IMR-90 (cell line): Measurements from ENCODE around the gene SARDH. TPM values are rescaled to one million over a fixed set of nuclear protein-coding genes. Genes with fewer than 3 reads are reported as not detected.

ENCODE experiments used
- ATAC-seq: fragments of 200-7000 bp; cut with Tn5 transposase; 2 replicates; pipeline ENCODE4 v1.9.1; 2020; ENCODE audit warnings: low read depth, mild to moderate bottlenecking, moderate library complexity
- BruUV-seq: library from RNA; stranded (reverse); fragments of 400-500 nt; replicated peaks from 2 replicates; lab custom pipeline; 2021; lab: Mats Ljungman, UMichigan
- CTCF ChIA-PET: fragments of 300-600 bp; formaldehyde crosslinking; extraction: SDS; loops from one replicate; lab custom pipeline; 2021; ENCODE audit warnings: antibody characterized with exemption; lab: Yijun Ruan, JAX
- POLR2A ChIA-PET: fragments of 300-600 bp; sonication (Branson Sonifier 250); formaldehyde crosslinking; loops from one replicate; lab custom pipeline; 2022; ENCODE audit warnings: antibody characterized with exemption; ENCODE audit not compliant: unreplicated experiment; lab: Charles Lee
- DNase-seq: peaks from one replicate; pipeline ENCODE4 v3.0.0; 2013
- H2AFZ ChIP-seq: replicated peaks from 2 replicates; pipeline ENCODE3; 2013; ENCODE audit warnings: low read length, mild to moderate bottlenecking; ENCODE audit not compliant: poor library complexity
- H2AK5ac ChIP-seq: 2 replicates; pipeline ENCODE4 v1.6.1; 2013; ENCODE audit warnings: low read depth, low read length, inconsistent platforms
- H2AK9ac ChIP-seq: replicated peaks from 2 replicates; pipeline ENCODE3; 2013; ENCODE audit warnings: mild to moderate bottlenecking, low read depth, low read length, moderate library complexity; ENCODE audit not compliant: poor library complexity
- H2BK120ac ChIP-seq: 2 replicates; pipeline ENCODE4 v1.6.1; 2013; ENCODE audit warnings: low read depth, low read length, inconsistent platforms
- H2BK15ac ChIP-seq: 3 replicates; pipeline ENCODE4 v1.6.1; 2013; ENCODE audit warnings: low read depth, low read length, inconsistent platforms
- H2BK20ac ChIP-seq: 2 replicates; pipeline ENCODE4 v1.6.1; 2013; ENCODE audit warnings: low read depth, mild to moderate bottlenecking, inconsistent platforms, low read length, moderate library complexity
- H2BK5ac ChIP-seq: 2 replicates; pipeline ENCODE4 v1.6.1; 2013; ENCODE audit warnings: mild to moderate bottlenecking, low read depth, low read length, inconsistent platforms; ENCODE audit not compliant: poor library complexity, severe bottlenecking
- H3K14ac ChIP-seq: replicated peaks from 2 replicates; pipeline ENCODE4 v1.6.1; 2013; ENCODE audit warnings: low read depth, low read length, inconsistent platforms
- H3K18ac ChIP-seq: 2 replicates; pipeline ENCODE4 v1.6.1; 2013; ENCODE audit warnings: low read depth, low read length, control low read depth
- H3K23ac ChIP-seq: 2 replicates; pipeline ENCODE4 v1.6.1; 2013; ENCODE audit warnings: low read depth, low read length, inconsistent platforms
- H3K27ac ChIP-seq: 2 replicates; pipeline ENCODE4 v1.5.1; 2013; ENCODE audit warnings: mild to moderate bottlenecking, control low read depth, low read length; ENCODE audit not compliant: insufficient read depth
- H3K27me3 ChIP-seq: 2 replicates; pipeline ENCODE4 v1.6.1; 2013; ENCODE audit warnings: low read length; ENCODE audit not compliant: control insufficient read depth, insufficient read depth
- H3K36me3 ChIP-seq: 2 replicates; pipeline ENCODE4 v1.6.1; 2013; ENCODE audit warnings: low read length, mixed read lengths; ENCODE audit not compliant: control insufficient read depth, insufficient read depth
- H3K4ac ChIP-seq: 2 replicates; pipeline ENCODE4 v1.6.1; 2013; ENCODE audit warnings: low read depth, low read length, inconsistent platforms
- H3K4me1 ChIP-seq: 2 replicates; pipeline ENCODE4 v1.6.1; 2013; ENCODE audit warnings: low read length, mixed read lengths; ENCODE audit not compliant: control insufficient read depth, insufficient read depth
- H3K4me2 ChIP-seq: 2 replicates; pipeline ENCODE4 v1.6.1; 2013; ENCODE audit warnings: low read depth, mild to moderate bottlenecking, control low read depth, low read length, moderate library complexity
- H3K4me3 ChIP-seq: 2 replicates; pipeline ENCODE4 v1.5.1; 2013; ENCODE audit warnings: low read depth, mild to moderate bottlenecking, control low read depth, low read length, moderate library complexity; ENCODE audit not compliant: insufficient read depth
- H3K56ac ChIP-seq: 2 replicates; pipeline ENCODE4 v1.6.1; 2013; ENCODE audit warnings: low read length, inconsistent platforms; ENCODE audit not compliant: insufficient read depth; ENCODE audit errors: extremely low read depth
- H3K79me1 ChIP-seq, 2 experiments: 2 replicates each; pipeline ENCODE4 v1.6.1; 2013; ENCODE audit warnings: low read length in 2 of 2, inconsistent platforms in 1 of 2, low read depth in 1 of 2
- H3K9ac ChIP-seq: 2 replicates; pipeline ENCODE4 v1.6.1; 2013; ENCODE audit warnings: low read depth, low read length, control low read depth
- H3K9me1 ChIP-seq: 2 replicates; pipeline ENCODE4 v1.6.1; 2013; ENCODE audit warnings: low read length, inconsistent platforms; ENCODE audit not compliant: insufficient read depth
- H3K9me3 ChIP-seq: 2 replicates; pipeline ENCODE4 v1.6.1; 2013; ENCODE audit warnings: low read length; ENCODE audit not compliant: control insufficient read depth, insufficient read depth
- H4K20me1 ChIP-seq: 2 replicates; pipeline ENCODE4 v1.6.1; 2013; ENCODE audit warnings: low read length, inconsistent platforms; ENCODE audit not compliant: insufficient read depth
- H4K5ac ChIP-seq: 2 replicates; pipeline ENCODE4 v1.6.1; 2013; ENCODE audit warnings: mild to moderate bottlenecking, low read depth, low read length, control low read depth
- H4K8ac ChIP-seq, 2 experiments: 2 replicates each; pipeline ENCODE4 v1.6.1; 2013; ENCODE audit warnings: low read depth in 2 of 2, low read length in 2 of 2, control low read depth in 1 of 2, inconsistent platforms in 1 of 2
- H4K91ac ChIP-seq: 2 replicates; pipeline ENCODE4 v1.6.1; 2013; ENCODE audit warnings: low read depth, low read length, inconsistent platforms; ENCODE audit not compliant: insufficient read depth
- BHLHE40 ChIP-seq: fragments of 150-350 bp; IDR thresholded peaks from 2 replicates; pipeline ENCODE4 v1.6.1; 2016; ENCODE audit warnings: mild to moderate bottlenecking, low read depth, low read length
- CEBPB ChIP-seq: IDR thresholded peaks from 2 replicates; pipeline ENCODE4 v1.6.1; 2012; ENCODE audit warnings: low read depth, low read length, improper control_type of control experiment
- CHD1 ChIP-seq: IDR thresholded peaks from 2 replicates; pipeline ENCODE4 v1.6.1; 2012; ENCODE audit warnings: low read depth, low read length, improper control_type of control experiment
- ELK1 ChIP-seq: fragments of 150-350 bp; IDR thresholded peaks from 2 replicates; pipeline ENCODE4 v1.6.1; 2016; ENCODE audit warnings: low read depth, mild to moderate bottlenecking, low read length, moderate library complexity, borderline replicate concordance
- FOS ChIP-seq: fragments of 150-350 bp; IDR thresholded peaks from 2 replicates; pipeline ENCODE4 v1.6.1; 2016; ENCODE audit warnings: low read depth, low read length
- MAFK ChIP-seq: IDR thresholded peaks from 2 replicates; pipeline ENCODE4 v1.6.1; 2012; ENCODE audit warnings: low read depth, low read length, improper control_type of control experiment
- MAZ ChIP-seq: IDR thresholded peaks from 2 replicates; pipeline ENCODE4 v1.6.1; 2012; ENCODE audit warnings: low read depth, mild to moderate bottlenecking, low read length, improper control_type of control experiment, moderate library complexity, borderline replicate concordance
- MXI1 ChIP-seq: IDR thresholded peaks from 2 replicates; pipeline ENCODE4 v1.6.1; 2012; ENCODE audit warnings: low read depth, mild to moderate bottlenecking, low read length, moderate library complexity, borderline replicate concordance
- NFE2L2 ChIP-seq: fragments of 150-350 bp; IDR thresholded peaks from 2 replicates; pipeline ENCODE4 v1.6.1; 2016; ENCODE audit warnings: low read depth, mild to moderate bottlenecking, low read length
- POLR2A ChIP-seq: IDR thresholded peaks from 2 replicates; pipeline ENCODE4 v1.6.1; 2012; ENCODE audit warnings: mild to moderate bottlenecking, low read depth, low read length
- RAD21 ChIP-seq: IDR thresholded peaks from 2 replicates; pipeline ENCODE4 v1.6.1; 2012; ENCODE audit warnings: low read length, improper control_type of control experiment
- RCOR1 ChIP-seq: IDR thresholded peaks from 2 replicates; pipeline ENCODE4 v1.6.1; 2012; ENCODE audit warnings: mild to moderate bottlenecking, low read length, improper control_type of control experiment; ENCODE audit not compliant: insufficient replicate concordance
- RFX5 ChIP-seq: IDR thresholded peaks from 2 replicates; pipeline ENCODE4 v1.8.0; 2012; ENCODE audit warnings: low read depth, mild to moderate bottlenecking, low read length, moderate library complexity
- SMC3 ChIP-seq: fragments of 150-350 bp; IDR thresholded peaks from 2 replicates; pipeline ENCODE4 v1.6.1; 2016; ENCODE audit warnings: low read depth, mild to moderate bottlenecking, antibody characterized with exemption, low read length, moderate library complexity
- USF2 ChIP-seq: fragments of 150-350 bp; IDR thresholded peaks from 2 replicates; pipeline ENCODE4 v1.6.1; 2017; ENCODE audit warnings: mild to moderate bottlenecking, antibody characterized with exemption, low read length, low read depth
- WGBS, 2 experiments: methylation state at CpG; one replicate each; pipeline versions ENCODE4 v1.1.5 to v1.1.7; 2013; ENCODE audit warnings: missing lambda C conversion rate in 2 of 2; ENCODE audit not compliant: insufficient read length in 1 of 2; ENCODE audit errors: extremely low coverage in 2 of 2; 5-methylcytosine and 5-hydroxymethylcytosine counted together
- dilution Hi-C: fragments of 300-500 bp; cut with HindIII; formaldehyde crosslinking; loops from one replicate; pipeline ENCODE4 v1.14.3; 2018; ENCODE audit warnings: low sequenced_read_pairs; ENCODE audit not compliant: unreplicated experiment
- in situ Hi-C: fragments of 300-500 bp; cut with MboI; formaldehyde crosslinking; loops from 3 replicates; pipeline ENCODE4 v1.14.3; 2019; ENCODE audit warnings: low sequenced_read_pairs, inconsistent platforms, mixed read lengths
- intact Hi-C: fragments of 100-400 bp; cut with micrococcal nuclease; formaldehyde crosslinking; loops from 2 replicates; pipeline ENCODE4 v1.10.0; 2022
- polyA plus RNA-seq, 3 experiments: library from polyadenylated mRNA; depleted of rRNA; stranded (reverse); fragments of >200 nt; gene quantifications; 2 replicates each; pipeline ENCODE4 v1.2.3, GENCODE V29; 2012; ENCODE audit warnings: low replicate concordance in 1 of 3
- total RNA-seq: library from RNA; depleted of rRNA; stranded (reverse); fragments of >200 nt; gene quantifications from 2 replicates; pipeline ENCODE4 v1.2.3, GENCODE V29; 2012

Gene SARDH
- total and polyA plus RNA-seq, 2 of the 4 experiments (the other 2 are of a cell fraction): 5.0 to 7.5 TPM

GRCh38 chr9:133653638-133654037 lies 84.5 kb downstream of the SARDH start:
- TF ChIP-seq MXI1 (no peak), CHD1 (no peak), FOS (no peak), NFE2L2 (no peak), POLR2A (no peak), BHLHE40 (no peak), USF2 (no peak), RAD21 (no peak), ELK1 (no peak), MAFK (no peak), RFX5 (no peak), CEBPB (no peak), MAZ (no peak), SMC3 (no peak), RCOR1 (no peak)

More at GRCh38 chr9:133653638-133654037, 84.5 kb downstream of the SARDH start:
- no peaks in the 10 kb centered on the region for H3K9me3 ChIP-seq
- H3K4me2 ChIP-seq: no peak overlapping the region
- ATAC-seq (no peak), DNase-seq (no peak)
- H3K4ac ChIP-seq: no peak overlapping the region
- 58% methylated on average over 5 of the region's 9 CpGs; no CpG with 5 or more reads in 1 of the 2 experiments for WGBS, 2 experiments
- no peak overlapping the region for H3K27ac ChIP-seq
- no peak overlapping the region for H4K91ac ChIP-seq
- H3K4me1 ChIP-seq: 0 out of 2 replicates have a peak, but pooled peaks cover 1% of the 10 kb centered on the region
- H3K18ac ChIP-seq: no peak overlapping the region
- H2AFZ ChIP-seq: no peak overlapping the region
- no peak overlapping the region for H2AK5ac ChIP-seq
- H3K23ac ChIP-seq: no peak overlapping the region
- no peak overlapping the region for H3K4me3 ChIP-seq
- no TSS peak for BruUV-seq
- H3K9me1 ChIP-seq: no peaks in the 10 kb centered on the region
- no peak overlapping the region for H3K9ac ChIP-seq
- in situ Hi-C loops (no loop called here), intact Hi-C loops (no loop called here), dilution Hi-C loops (no loop called here)
- H3K27me3 ChIP-seq: peaks cover 47% of the 10 kb centered on the region
- H4K5ac ChIP-seq: no peak overlapping the region
- no peak overlapping the region for H2BK15ac ChIP-seq
- no peak overlapping the region for H2AK9ac ChIP-seq
- H3K79me1 ChIP-seq: no peaks in the 10 kb centered on the region
- ChIA-PET CTCF (no interaction called here), POLR2A (no interaction called here)
- H3K14ac ChIP-seq: no peak overlapping the region
- no peaks in the 10 kb centered on the region for H4K20me1 ChIP-seq
- H2BK120ac ChIP-seq: no peak overlapping the region
- H4K8ac ChIP-seq: no peak overlapping the region
- H2BK5ac ChIP-seq: no peak overlapping the region
- H2BK20ac ChIP-seq: no peak overlapping the region
- H3K36me3 ChIP-seq: no peaks in the 10 kb centered on the region
- H3K56ac ChIP-seq: no peak overlapping the region
